Non-pigmented ciliary epithelial cell (primary cell): ENCODE measurements around the gene MFSD1.
"Not testable (repeated sequence)": the region's sequence is repeated elsewhere in the genome, so short reads cannot be mapped to it uniquely, and the experiment has no call there.

Source experiments
- DNase-seq: peaks from one replicate; pipeline ENCODE4 v3.0.0-alpha.2; 2010; ENCODE audit warnings: low read depth

Gene MFSD1

DNA sequence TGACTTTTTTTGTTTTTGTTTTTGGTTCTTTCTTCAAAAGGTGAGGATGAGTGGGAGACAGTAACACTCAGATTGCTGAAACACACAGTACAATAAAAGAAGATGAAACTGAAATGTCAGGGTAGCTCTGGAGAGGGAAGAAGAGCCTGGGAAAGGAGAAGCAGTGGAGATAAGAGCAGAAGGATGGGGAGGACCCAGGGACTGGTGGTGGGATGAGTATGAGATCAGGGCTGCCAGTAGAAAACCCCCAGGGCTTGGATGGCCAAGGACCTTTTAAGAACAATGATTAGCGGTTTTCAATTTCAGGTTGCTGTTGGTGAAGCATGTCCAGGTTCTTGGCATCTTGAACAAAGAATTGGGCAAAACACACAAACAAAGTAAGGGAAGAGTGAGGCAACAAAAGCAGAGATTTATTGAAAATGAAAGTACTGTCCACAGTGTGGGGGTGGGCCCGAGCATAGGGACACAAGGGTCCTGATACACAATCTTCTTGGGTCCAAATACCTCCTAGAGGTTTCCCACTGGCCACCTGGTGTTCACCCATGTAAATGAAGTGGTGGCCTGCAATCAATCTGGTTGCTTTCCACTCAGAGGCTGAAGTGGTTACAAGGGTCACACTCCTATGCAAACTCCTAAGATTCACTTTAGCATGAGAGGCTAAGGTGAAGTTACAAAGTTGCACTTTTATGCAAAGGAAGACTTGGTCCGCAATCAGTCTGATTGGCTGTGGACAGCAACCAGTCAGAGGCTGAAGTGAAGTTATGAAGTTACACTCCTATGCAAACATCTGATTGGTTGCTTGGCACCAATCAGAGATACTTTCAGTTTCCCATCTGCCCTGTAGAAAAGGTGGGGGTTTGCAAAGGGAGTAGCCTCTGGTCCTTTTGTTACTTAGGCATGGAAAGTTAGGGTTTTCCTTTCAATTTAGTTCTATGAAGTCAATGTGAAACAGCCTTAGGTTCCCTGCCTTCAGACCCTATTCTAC lies 26.1 kb upstream of the MFSD1 start:
- no peak for DNase-seq

GRCh38 chr3:158776531-158776930 lies 25.3 kb upstream of the MFSD1 start:
- no peak for DNase-seq

DNA sequence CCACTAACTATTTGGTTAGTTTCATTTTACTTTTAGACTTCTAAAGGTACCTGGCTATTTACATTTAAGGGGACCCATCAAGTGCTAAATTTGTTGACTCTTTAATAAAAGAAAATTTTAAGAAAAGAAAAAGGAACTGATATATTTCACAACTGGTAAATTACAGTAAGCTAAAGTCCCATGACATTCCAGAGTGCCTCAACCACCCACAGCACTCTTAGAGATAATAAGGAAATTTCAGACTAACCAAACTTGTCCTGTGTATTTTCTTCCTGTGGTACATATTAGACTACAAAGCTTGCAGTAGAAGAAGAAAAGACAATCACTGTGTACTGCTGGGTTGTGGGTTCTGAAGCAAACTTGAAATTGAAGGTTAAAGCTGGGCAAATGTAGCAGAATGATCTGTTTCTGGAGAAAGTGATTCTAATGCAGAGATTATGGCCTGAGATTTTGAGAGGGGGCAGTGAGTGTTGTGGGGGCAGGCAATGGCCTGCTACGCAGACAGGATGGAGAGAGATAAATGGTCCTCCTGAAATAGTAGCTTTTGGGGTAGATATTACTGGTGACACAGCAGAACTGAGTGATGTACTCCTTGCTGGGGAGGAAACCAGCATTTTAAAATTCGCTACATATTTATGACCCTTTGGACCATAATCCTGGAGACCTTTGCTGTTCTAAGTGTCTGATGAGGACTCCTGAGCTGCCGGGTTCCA lies 24.5 kb upstream of the MFSD1 start:
- DNase-seq = no peak

- no peak for DNase-seq
These were observed 21.1 kb upstream of the MFSD1 start for GRCh38 chr3:158780766-158781165.

DNA sequence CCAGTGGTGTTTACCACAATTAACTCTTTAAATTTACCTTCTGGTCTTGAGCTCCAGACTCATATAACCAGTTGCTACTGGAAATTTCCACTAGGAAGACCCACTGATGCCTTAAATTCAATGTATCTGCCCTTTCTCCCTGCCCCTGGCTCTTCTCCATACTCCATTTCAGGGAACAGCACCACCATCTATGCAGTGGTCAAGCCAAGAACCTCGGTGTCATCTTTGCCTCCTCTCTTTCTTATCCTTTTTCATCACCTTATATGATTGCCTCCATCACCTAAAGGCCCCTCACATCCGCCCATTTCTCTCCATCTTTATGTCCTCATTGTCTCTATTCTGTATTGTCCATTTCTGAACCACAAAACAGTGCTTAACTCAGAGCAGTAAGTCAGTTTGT lies 20.7 kb upstream of the MFSD1 start:
- no peak for DNase-seq

DNA sequence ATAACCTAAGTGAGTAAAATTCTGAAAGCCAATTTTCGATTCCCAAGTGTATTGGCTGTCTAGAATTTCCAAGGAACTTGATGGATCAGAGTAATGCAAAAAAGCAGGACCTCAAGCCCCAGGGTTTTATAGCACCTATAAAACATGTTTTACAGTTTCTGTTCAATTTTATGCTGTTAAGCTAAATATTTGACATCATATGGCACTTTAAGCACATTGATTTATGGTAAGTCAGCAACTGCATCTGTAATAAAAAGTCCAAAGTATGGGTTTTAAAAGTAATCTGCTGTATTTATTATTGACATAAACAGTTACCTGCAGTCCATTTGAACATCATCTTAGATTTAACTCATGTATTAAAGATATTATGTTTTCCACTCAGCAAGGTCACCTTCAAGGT lies 20.0 kb upstream of the MFSD1 start:
- no peak for DNase-seq

- no peak for DNase-seq
These were observed 19.4 kb upstream of the MFSD1 start for GRCh38 chr3:158782283-158782989.

DNA sequence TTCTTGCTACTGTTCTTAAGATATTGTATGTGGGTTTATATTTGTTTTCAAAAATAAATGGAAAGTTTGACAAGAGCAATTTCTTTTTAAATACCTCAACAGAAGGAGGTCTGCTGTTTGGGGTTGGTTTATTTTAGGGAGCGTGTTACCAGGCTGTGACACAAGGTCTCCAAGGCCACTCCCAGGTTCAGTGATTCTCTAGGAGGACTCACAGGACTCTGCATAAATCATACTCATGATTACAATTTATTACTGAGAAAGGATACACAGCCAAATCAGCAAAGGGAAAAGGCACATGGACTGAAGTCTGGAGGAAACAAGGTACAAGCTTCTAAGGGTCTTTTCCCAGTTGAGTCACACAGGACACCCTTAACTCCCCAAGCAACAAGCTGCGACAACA lies 18.8 kb upstream of the MFSD1 start:
- DNase-seq = no peak

GRCh38 chr3:158785972-158786371 lies 15.9 kb upstream of the MFSD1 start:
- DNase-seq = no peak

GRCh38 chr3:158788446-158788845 lies 13.4 kb upstream of the MFSD1 start:
- DNase-seq = no peak

- DNase-seq = no peak
These were observed 12.3 kb upstream of the MFSD1 start for GRCh38 chr3:158789592-158789991.

DNA sequence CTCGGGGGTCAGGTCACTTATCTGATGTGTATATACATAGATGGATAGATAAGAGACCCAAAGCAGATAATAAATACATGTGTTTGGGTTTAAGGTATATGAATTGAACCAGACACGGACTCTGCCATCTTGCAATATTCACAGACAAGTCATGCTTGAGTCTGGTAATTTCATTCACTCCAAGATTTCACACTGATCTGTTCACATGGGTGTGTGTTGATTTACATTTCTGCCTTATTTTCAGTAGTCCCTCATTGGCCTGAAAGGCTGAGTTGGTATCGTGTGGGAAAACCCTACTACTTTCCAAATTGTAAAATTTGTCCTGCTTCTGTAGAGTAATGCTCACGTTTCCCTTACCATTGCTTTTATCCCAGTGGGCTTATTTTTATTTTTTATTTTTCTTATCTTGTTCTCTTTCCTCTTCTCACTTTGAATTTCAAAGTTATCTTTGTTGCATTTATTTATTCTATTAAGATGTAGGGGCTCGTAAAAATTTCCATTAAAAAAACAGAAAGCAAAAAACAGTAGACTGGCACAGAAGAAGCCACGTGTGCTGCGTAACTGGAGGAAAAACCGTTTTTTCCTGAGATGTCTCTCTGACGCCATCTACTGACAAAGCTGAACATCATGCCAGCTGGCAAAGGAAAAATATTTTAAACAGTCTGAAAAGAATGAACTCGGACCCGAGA lies 10.8 kb upstream of the MFSD1 start:
- DNase-seq = no peak

DNA sequence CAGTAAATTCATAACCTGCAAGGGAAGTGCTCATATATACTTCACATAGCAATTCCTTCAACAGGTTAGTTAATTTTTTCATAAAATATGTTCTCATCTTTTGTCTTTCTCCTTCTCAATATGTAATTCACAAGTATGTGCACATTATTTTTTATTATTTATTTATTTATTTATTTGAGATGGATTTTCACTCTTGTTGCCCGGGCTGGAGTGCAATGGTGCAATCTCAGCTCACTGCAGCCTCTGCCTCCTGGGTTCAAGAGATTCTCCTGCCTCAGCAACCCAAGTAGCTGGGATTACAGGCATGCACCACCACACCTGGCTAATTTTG lies 10.3 kb upstream of the MFSD1 start:
- DNase-seq = not testable (repeated sequence)

DNA sequence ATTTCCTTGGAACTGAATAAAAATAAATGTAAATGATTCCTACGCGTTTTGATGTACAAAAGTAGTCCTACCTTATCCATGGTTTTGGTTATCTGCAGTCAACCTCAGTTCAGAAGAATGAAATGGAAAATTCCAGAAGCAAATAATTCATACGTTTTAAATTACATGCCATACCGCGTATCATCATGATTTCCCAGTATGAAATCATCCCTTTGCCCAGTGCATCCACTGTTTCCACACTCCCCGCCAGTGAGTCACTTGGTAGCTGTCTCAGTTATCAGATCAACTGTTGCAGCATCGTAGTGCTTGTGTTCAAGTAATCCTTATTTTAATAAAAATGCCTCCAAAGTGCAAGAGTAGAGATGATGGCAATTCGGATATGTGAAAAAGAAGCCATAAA lies 9.1 kb upstream of the MFSD1 start:
- DNase-seq = peak; percentile 97

DNA sequence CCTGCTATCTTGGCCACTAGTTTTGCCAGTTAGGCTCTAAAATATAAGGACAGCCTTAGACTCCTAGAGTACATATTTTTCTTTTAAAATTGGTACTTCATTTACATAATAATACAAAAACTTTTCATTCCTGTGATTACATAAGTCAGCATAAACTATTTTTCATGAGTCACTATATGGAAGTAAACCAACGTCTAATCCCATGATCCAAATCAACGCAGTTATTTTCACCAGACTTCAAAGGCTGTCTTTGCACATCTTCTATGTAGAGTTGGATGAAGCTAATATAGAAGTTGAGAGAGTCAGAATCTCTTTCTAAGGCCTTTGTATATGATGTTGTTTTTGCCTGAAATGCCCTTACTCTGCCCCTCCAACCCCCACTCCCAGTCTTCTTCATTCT lies 7.6 kb upstream of the MFSD1 start:
- no peak for DNase-seq

- no peak for DNase-seq
These were observed 6.8 kb upstream of the MFSD1 start for GRCh38 chr3:158794936-158795518.

- no peak for DNase-seq
These were observed 653 bp upstream of the MFSD1 start for GRCh38 chr3:158801201-158801600.

GRCh38 chr3:158802409-158803268 lies 785 bp downstream of the MFSD1 start:
- DNase-seq = no peak

- no peak for DNase-seq
These were observed 2.6 kb downstream of the MFSD1 start for GRCh38 chr3:158804441-158804840.

- peak; percentile 82 for DNase-seq
These were observed 6.8 kb downstream of the MFSD1 start for GRCh38 chr3:158808697-158809096.

- no peak for DNase-seq
These were observed 7.8 kb downstream of the MFSD1 start for GRCh38 chr3:158809642-158810041.
